PFSK-1 (cell line): ENCODE measurements around the gene VPS35L.

Source experiments
- FOXP2 ChIP-seq: optimal IDR thresholded peaks from 2 replicates; pipeline ENCODE3; 2011; ENCODE audit warnings: borderline replicate concordance, control low read depth, inconsistent platforms; ENCODE audit not compliant: insufficient read depth; ENCODE audit errors: extremely low read length, extremely low read depth
- POLR2AphosphoS5 ChIP-seq: IDR thresholded peaks from 2 replicates; pipeline ENCODE4 v1.6.1; 2012; ENCODE audit warnings: low read depth, mild to moderate bottlenecking, control low read depth, low read length, moderate library complexity
- SIN3A ChIP-seq: IDR thresholded peaks from 2 replicates; pipeline ENCODE4 v1.6.1; 2012; ENCODE audit warnings: mild to moderate bottlenecking, low read length, moderate library complexity, borderline replicate concordance; ENCODE audit not compliant: insufficient read depth
- TAF1 ChIP-seq: IDR thresholded peaks from 2 replicates; pipeline ENCODE4 v1.6.1; 2012; ENCODE audit warnings: low read length, control low read depth, borderline replicate concordance; ENCODE audit not compliant: insufficient read depth
- TF ChIP-seq, protein P1 (sequence below), 2 experiments: IDR thresholded peaks; 2 replicates each; pipeline versions ENCODE4 v1.6.1 to v1.8.0; 2011 to 2012; ENCODE audit warnings: low read depth in 2 of 2, low read length in 2 of 2, control low read depth in 1 of 2, inconsistent platforms in 1 of 2, mild to moderate bottlenecking in 1 of 2, moderate library complexity in 1 of 2; ENCODE audit not compliant: insufficient read depth in 1 of 2

Gene VPS35L

DNA sequence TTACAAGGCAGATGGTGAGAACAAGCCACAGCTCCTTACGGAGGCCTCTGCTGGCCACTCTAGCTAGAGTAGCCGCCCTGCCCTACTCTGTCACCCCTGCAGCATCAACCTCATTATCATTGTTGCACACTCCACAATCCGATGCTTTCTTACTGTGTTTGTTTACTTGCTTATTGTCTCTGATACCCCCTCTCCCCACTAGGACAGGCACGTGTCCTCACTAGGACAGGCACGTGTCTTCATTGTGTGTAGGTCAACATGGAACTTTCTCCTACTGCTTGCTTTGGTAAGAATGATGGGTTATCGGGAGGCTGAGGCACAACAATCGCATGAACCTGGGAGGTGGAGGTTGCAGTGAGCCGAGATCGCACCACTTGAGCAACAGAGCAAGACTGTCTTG, 98.6 kb downstream of the VPS35L start:
- TF ChIP-seq, protein P1, sequence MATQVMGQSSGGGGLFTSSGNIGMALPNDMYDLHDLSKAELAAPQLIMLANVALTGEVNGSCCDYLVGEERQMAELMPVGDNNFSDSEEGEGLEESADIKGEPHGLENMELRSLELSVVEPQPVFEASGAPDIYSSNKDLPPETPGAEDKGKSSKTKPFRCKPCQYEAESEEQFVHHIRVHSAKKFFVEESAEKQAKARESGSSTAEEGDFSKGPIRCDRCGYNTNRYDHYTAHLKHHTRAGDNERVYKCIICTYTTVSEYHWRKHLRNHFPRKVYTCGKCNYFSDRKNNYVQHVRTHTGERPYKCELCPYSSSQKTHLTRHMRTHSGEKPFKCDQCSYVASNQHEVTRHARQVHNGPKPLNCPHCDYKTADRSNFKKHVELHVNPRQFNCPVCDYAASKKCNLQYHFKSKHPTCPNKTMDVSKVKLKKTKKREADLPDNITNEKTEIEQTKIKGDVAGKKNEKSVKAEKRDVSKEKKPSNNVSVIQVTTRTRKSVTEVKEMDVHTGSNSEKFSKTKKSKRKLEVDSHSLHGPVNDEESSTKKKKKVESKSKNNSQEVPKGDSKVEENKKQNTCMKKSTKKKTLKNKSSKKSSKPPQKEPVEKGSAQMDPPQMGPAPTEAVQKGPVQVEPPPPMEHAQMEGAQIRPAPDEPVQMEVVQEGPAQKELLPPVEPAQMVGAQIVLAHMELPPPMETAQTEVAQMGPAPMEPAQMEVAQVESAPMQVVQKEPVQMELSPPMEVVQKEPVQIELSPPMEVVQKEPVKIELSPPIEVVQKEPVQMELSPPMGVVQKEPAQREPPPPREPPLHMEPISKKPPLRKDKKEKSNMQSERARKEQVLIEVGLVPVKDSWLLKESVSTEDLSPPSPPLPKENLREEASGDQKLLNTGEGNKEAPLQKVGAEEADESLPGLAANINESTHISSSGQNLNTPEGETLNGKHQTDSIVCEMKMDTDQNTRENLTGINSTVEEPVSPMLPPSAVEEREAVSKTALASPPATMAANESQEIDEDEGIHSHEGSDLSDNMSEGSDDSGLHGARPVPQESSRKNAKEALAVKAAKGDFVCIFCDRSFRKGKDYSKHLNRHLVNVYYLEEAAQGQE (IDR thresholded peaks at IDR 0.05; ENCODE audit: insufficient read depth in 1 of 2, low read depth in 2 of 2, low read length in 2 of 2), result no peak
- TF ChIP-seq POLR2AphosphoS5, result no peak
- no peak for TF ChIP-seq TAF1
- no peak for TF ChIP-seq SIN3A
- no peak for TF ChIP-seq FOXP2

DNA sequence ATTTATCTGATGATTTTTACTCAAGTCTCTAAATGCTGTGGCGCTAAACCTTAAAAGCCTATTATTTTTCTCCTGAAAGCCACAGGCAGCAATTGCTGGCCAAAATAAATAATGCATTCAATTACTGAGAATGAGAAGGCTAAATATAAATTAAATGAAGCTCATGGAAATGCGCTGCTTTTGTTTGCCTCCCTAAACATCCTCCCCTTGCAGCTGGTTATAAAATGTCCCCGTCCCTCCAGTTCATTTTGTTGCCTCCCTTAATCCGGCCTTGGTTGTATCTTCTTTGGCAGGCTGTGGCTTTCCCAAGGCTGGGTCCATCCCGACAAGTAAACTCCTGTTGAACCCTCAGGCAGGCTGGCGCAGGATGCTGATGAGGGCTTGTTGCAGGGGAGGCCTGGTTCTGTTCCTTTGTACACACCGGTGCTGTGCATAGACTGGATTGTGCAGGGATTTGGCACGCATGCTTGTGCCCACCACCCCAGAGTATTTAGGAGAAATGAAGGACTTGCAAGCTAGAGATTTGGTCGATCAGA, 99.8 kb downstream of the VPS35L start:
- no peak for TF ChIP-seq POLR2AphosphoS5
- no peak for TF ChIP-seq TAF1
- TF ChIP-seq, protein P1 (IDR thresholded peaks at IDR 0.05; ENCODE audit: insufficient read depth in 1 of 2, low read depth in 2 of 2, low read length in 2 of 2), result no peak
- no peak for TF ChIP-seq FOXP2
- no peak for TF ChIP-seq SIN3A

DNA sequence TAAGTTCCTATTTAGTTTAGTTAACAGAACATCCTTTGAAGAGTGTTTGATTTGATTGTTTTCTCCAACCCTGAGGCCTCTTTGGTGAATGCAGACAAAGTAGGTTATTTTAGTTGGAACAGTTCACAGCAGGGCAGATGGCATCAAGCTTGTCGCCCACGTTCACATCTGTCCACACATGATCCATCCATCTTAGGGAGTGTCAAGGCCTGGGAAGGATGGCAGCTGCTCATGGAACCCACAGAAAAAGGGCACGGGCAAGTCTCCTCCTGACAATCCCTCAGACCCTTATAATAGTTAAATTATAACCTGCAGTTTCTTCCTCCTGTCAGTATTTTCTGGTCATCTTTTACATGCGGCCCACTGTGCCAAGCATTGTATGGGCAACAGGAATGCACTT, 102.3 kb downstream of the VPS35L start:
- TF ChIP-seq SIN3A, result no peak
- no peak for TF ChIP-seq FOXP2
- TF ChIP-seq TAF1, result no peak
- no peak for TF ChIP-seq POLR2AphosphoS5
- TF ChIP-seq, protein P1 (IDR thresholded peaks at IDR 0.05; ENCODE audit: insufficient read depth in 1 of 2, low read depth in 2 of 2, low read length in 2 of 2), result no peak

DNA sequence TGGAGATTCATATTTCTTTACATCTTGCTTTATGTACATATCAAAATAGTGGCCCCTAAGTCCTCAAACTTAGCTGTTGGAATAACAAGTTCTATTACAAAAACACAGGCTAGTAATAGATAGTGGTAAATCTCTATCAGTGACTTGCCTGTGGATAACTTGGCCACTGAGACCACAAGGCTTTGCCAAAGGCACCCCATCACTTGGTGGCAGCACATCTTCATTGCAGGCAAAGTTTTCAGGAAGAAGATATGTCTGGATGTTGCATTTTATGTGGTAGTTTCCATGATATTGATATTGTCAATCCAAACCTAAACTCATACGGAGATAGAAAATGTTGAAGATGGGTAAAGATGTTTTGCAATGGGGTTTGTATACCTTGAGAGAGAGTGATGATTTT, 104.1 kb downstream of the VPS35L start:
- TF ChIP-seq POLR2AphosphoS5, result no peak
- TF ChIP-seq, protein P1 (IDR thresholded peaks at IDR 0.05; ENCODE audit: insufficient read depth in 1 of 2, low read depth in 2 of 2, low read length in 2 of 2), result no peak

DNA sequence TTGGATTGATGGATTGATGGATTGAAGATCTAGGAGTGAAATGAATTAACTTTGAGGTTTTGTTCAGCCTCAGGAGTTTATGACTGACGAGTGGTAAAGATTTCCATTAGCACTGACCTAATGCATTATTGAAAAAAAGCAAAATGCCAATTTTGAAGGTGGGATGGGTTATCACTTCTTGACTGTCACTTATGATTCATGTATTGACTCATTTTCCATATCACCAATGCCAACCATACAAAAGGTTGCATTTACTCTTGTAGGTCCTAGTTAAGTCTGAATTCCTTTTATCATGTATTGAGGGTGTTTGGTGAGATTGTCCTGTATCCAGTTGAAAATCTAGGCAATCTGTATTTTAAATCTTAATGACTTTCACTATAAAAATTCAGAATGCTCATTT, 104.9 kb downstream of the VPS35L start:
- TF ChIP-seq POLR2AphosphoS5 (no peak), TAF1 (no peak), FOXP2 (no peak), SIN3A (no peak)
- TF ChIP-seq, protein P1 (IDR thresholded peaks at IDR 0.05; ENCODE audit: insufficient read depth in 1 of 2, low read depth in 2 of 2, low read length in 2 of 2), result no peak
